Measurements from ENCODE around the gene CARMIL1.

GRCh38 chr6:25490018-25490801 is 211.0 kb downstream of the CARMIL1 start:
- TF ChIP-seq CTCF (IDR thresholded peaks at IDR 0.05; ENCODE audit: insufficient read depth, low read depth, low read length) (peak; percentile 80), EZH2 (IDR thresholded peaks at IDR 0.05; ENCODE audit: insufficient read depth, low read length) (no peak)

Data from astrocyte (in vitro differentiated cells and primary cell).